ENCODE measurements around the gene ADAMTS7. TPM values are rescaled to one million over a fixed set of nuclear protein-coding genes. Genes with fewer than 3 reads are reported as not detected.
A peak's percentile ranks its signal among the peaks of the same experiment; 100 is the strongest.
"Not testable (repeated sequence)": the region's sequence is repeated elsewhere in the genome, so short reads cannot be mapped to it uniquely, and the experiment has no call there.

Gene ADAMTS7
- total and polyA plus RNA-seq, 10 donors = 0.47 to 15.0 (median 8.2) TPM

- H3K4me1 ChIP-seq = peaks cover 0 to 17% (median 6%) of the 10 kb centered on the region in 6 donors
- 9 to 50% (median 13%) methylated on average over 1 to 2 of the region's 9 CpGs; no CpG with 5 or more reads in 2 of the 5 donors for WGBS, 5 donors
- intact Hi-C loops (cut with DNase I; ENCODE audit: low total_unique reads); H3K9me3 ChIP-seq; H3K27me3 ChIP-seq (replicated peaks in 1 of 7); H3K27ac ChIP-seq; H3K4me3 ChIP-seq; H3K36me3 ChIP-seq: not testable (repeated sequence)
- peak; percentile 29 for DNase-seq
These were observed 31.3 kb downstream of the ADAMTS7 start for GRCh38 chr15:78779975-78780374.

- H3K9me3 ChIP-seq; H3K4me3 ChIP-seq; intact Hi-C loops (cut with DNase I; ENCODE audit: low total_unique reads); H3K36me3 ChIP-seq; H3K27me3 ChIP-seq (replicated peaks in 1 of 7); H3K27ac ChIP-seq: not testable (repeated sequence)
- peak; percentile 54 for DNase-seq
- WGBS, 5 donors = 76 to 84% (median 79%) methylated on average over 7 to 11 of the region's 11 CpGs
- H3K4me1 ChIP-seq = peaks cover 0 to 17% (median 6%) of the 10 kb centered on the region in 6 donors
These were observed 32.0 kb downstream of the ADAMTS7 start for GRCh38 chr15:78779176-78779785.

GRCh38 chr15:78778422-78778821 lies 32.8 kb downstream of the ADAMTS7 start:
- H3K9me3 ChIP-seq = no peaks in the 10 kb centered on the region
- H3K4me3 ChIP-seq = no peak overlapping the region
- 70 to 94% (median 80%) methylated on average over 5 of the region's 5 CpGs for WGBS, 5 donors
- H3K27me3 ChIP-seq (replicated peaks in 1 of 7) = no peaks in the 10 kb centered on the region
- H3K4me1 ChIP-seq = peaks cover 0 to 17% (median 6%) of the 10 kb centered on the region in 6 donors
- peak overlapping the region in 5 of 8 donors; percentile 49 to 64 (median 54) for H3K27ac ChIP-seq
- intact Hi-C loops (cut with DNase I; ENCODE audit: low total_unique reads) = no loop called here
- TF ChIP-seq POLR2A (IDR thresholded peaks at IDR 0.05) = no peak
- no peak for TF ChIP-seq POLR2AphosphoS5 (IDR thresholded peaks at IDR 0.05)
- no peak for TF ChIP-seq CTCF (IDR thresholded peaks at IDR 0.05 in 8 of 11, conservative IDR thresholded peaks at IDR 0.05 in 3 of 11)
- no peaks in the 10 kb centered on the region for H3K36me3 ChIP-seq
- peak; percentile 61 for DNase-seq

- H3K27me3 ChIP-seq (replicated peaks in 1 of 7); H3K4me3 ChIP-seq; H3K9me3 ChIP-seq; intact Hi-C loops (cut with DNase I; ENCODE audit: low total_unique reads); H3K36me3 ChIP-seq: not testable (repeated sequence)
- WGBS, 5 donors = 71 to 80% (median 76%) methylated on average over 8 to 12 of the region's 12 CpGs
- Histone ChIP-seq H3K27ac (peak overlapping the region in 5 of 8 donors; percentile 49 to 64 (median 55)), H3K4me1 (peaks cover 0 to 17% (median 6%) of the 10 kb centered on the region in 6 donors)
- TF ChIP-seq POLR2AphosphoS5 (IDR thresholded peaks at IDR 0.05) = peak; percentile 71 to 84 (median 83)
- peak; percentile 86 for DNase-seq
These were observed 33.3 kb downstream of the ADAMTS7 start for GRCh38 chr15:78777953-78778345.

GRCh38 chr15:78777290-78777952 lies 33.8 kb downstream of the ADAMTS7 start:
- H3K9me3 ChIP-seq; H3K36me3 ChIP-seq; H3K4me3 ChIP-seq; intact Hi-C loops (cut with DNase I; ENCODE audit: low total_unique reads); H3K27me3 ChIP-seq (replicated peaks in 1 of 7): not testable (repeated sequence)
- H3K4me1 ChIP-seq = peaks cover 0 to 17% (median 6%) of the 10 kb centered on the region in 6 donors
- peak overlapping the region in 3 of 8 donors; percentile 55 to 64 (median 63) for H3K27ac ChIP-seq
- DNase-seq = peak; percentile 70
- 72 to 79% (median 78%) methylated on average over 19 to 26 of the region's 26 CpGs for WGBS, 5 donors

GRCh38 chr15:78776046-78776925 lies 35.0 kb downstream of the ADAMTS7 start:
- peak; percentile 60 for DNase-seq
- intact Hi-C loops (cut with DNase I; ENCODE audit: low total_unique reads); H3K27me3 ChIP-seq (replicated peaks in 1 of 7); H3K4me3 ChIP-seq; H3K36me3 ChIP-seq; H3K27ac ChIP-seq; H3K9me3 ChIP-seq: not testable (repeated sequence)
- H3K4me1 ChIP-seq = peaks cover 0 to 17% (median 6%) of the 10 kb centered on the region in 6 donors
- 75 to 90% (median 83%) methylated on average over 4 to 25 of the region's 25 CpGs for WGBS, 5 donors
